Measurements from ENCODE around the gene SPRTN. TPM values are rescaled to one million over a fixed set of nuclear protein-coding genes. Genes with fewer than 3 reads are reported as not detected.

The SPRTN gene
- total and polyA plus RNA-seq, 2 of the 8 experiments (the other 6 are each of a cell fraction or from before 2014, with no cell fraction given): 6.6 to 15.1 TPM

- TF ChIP-seq CHD7 (IDR thresholded peaks at IDR 0.05; ENCODE audit: insufficient replicate concordance, low read length) (no peak), YY1 (IDR thresholded peaks at IDR 0.05; ENCODE audit: low read depth, low read length) (no peak), RXRA (IDR thresholded peaks at IDR 0.05; ENCODE audit: insufficient read depth, low read depth, low read length) (no peak)
Observed at GRCh38 chr1:231318015-231318355, 20.1 kb upstream of the SPRTN start (continued).
